Mesendoderm (in vitro differentiated cells): Measurements from ENCODE around the gene TMEM150B.
A peak's percentile ranks its signal among the peaks of the same experiment; 100 is the strongest.

Experiments
- DNase-seq: peaks from one replicate; pipeline ENCODE4 v3.0.0; 2013
- H2AK5ac ChIP-seq: 2 replicates; pipeline ENCODE4 v1.6.1; 2013; ENCODE audit warnings: low read length, inconsistent platforms
- H2BK120ac ChIP-seq: 2 replicates; pipeline ENCODE4 v1.6.1; 2013; ENCODE audit warnings: low read depth, mild to moderate bottlenecking, low read length, moderate library complexity, mixed read lengths
- H2BK15ac ChIP-seq: replicated peaks from 2 replicates; pipeline ENCODE4 v1.6.1; 2013; ENCODE audit warnings: low read depth, mild to moderate bottlenecking, moderate library complexity
- H2BK5ac ChIP-seq: 2 replicates; pipeline ENCODE4 v1.6.1; 2013; ENCODE audit warnings: low read length, inconsistent platforms
- H3K18ac ChIP-seq: 2 replicates; pipeline ENCODE4 v1.6.1; 2013; ENCODE audit warnings: mild to moderate bottlenecking, low read length, mixed read lengths
- H3K23ac ChIP-seq: one replicate; pipeline ENCODE4 v1.6.1; 2013; ENCODE audit warnings: low read length
- H3K27ac ChIP-seq: 2 replicates; pipeline ENCODE4 v1.5.1; 2013; ENCODE audit warnings: low read depth, mild to moderate bottlenecking, inconsistent platforms, low read length, moderate library complexity
- H3K27me3 ChIP-seq: 2 replicates; pipeline ENCODE4 v1.6.1; 2013; ENCODE audit warnings: low read length, control low read depth, mild to moderate bottlenecking, inconsistent platforms; ENCODE audit not compliant: insufficient read depth, poor library complexity
- H3K36me3 ChIP-seq: 2 replicates; pipeline ENCODE4 v1.6.1; 2013; ENCODE audit warnings: low read length, inconsistent platforms; ENCODE audit not compliant: control insufficient read depth, insufficient read depth
- H3K4ac ChIP-seq: one replicate; pipeline ENCODE4 v1.6.1; 2013; ENCODE audit warnings: low read depth, mild to moderate bottlenecking, low read length, moderate library complexity
- H3K4me1 ChIP-seq: 2 replicates; pipeline ENCODE4 v1.6.1; 2013; ENCODE audit warnings: low read depth, low read length, inconsistent platforms; ENCODE audit not compliant: control insufficient read depth
- H3K4me2 ChIP-seq: 2 replicates; pipeline ENCODE4 v1.6.1; 2013; ENCODE audit warnings: low read length
- H3K4me3 ChIP-seq: 2 replicates; pipeline ENCODE4 v1.5.1; 2013; ENCODE audit warnings: mild to moderate bottlenecking, low read length
- H3K56ac ChIP-seq: one replicate; pipeline ENCODE4 v1.6.1; 2013; ENCODE audit warnings: low read length
- H3K79me1 ChIP-seq: 2 replicates; pipeline ENCODE4 v1.6.1; 2013; ENCODE audit warnings: low read length, inconsistent platforms
- H3K79me2 ChIP-seq: 2 replicates; pipeline ENCODE4 v1.6.1; 2013; ENCODE audit warnings: mild to moderate bottlenecking, low read length; ENCODE audit not compliant: control insufficient read depth, insufficient read depth
- H3K9ac ChIP-seq: 2 replicates; pipeline ENCODE4 v1.6.1; 2013; ENCODE audit warnings: low read length, inconsistent platforms
- H4K5ac ChIP-seq: one replicate; pipeline ENCODE4 v1.6.1; 2013; ENCODE audit warnings: low read length
- H4K8ac ChIP-seq: one replicate; pipeline ENCODE4 v1.6.1; 2013; ENCODE audit warnings: low read depth, mild to moderate bottlenecking, control low read depth, low read length, moderate library complexity
- WGBS: extraction: QIAGEN DNeasy Blood & Tissue Kit; methylation state at CpG from one replicate; pipeline ENCODE4 v1.1.7; 2013; ENCODE audit warnings: low lambda C conversion rate, missing lambda C conversion rate; ENCODE audit not compliant: insufficient coverage; ENCODE audit errors: extremely low coverage; 5-methylcytosine and 5-hydroxymethylcytosine counted together

TMEM150B gene

GRCh38 chr19:55358493-55358892 lies 33.4 kb upstream of the TMEM150B start:
- WGBS, result no CpG with 5 or more reads among the region's 19 CpGs
- Histone ChIP-seq H3K4me3 (no peak overlapping the region), H3K36me3 (no peaks in the 10 kb centered on the region), H2BK5ac (no peak overlapping the region), H2BK120ac (no peak overlapping the region), H4K8ac (no peak overlapping the region), H3K18ac (no peak overlapping the region), H3K79me2 (no peaks in the 10 kb centered on the region), H2BK15ac (no peak overlapping the region), H3K27me3 (peaks cover 5% of the 10 kb centered on the region), H3K27ac (no peak overlapping the region), H3K23ac (no peak overlapping the region), H3K4me1 (no peaks in the 10 kb centered on the region), H4K5ac (no peak overlapping the region), H3K9ac (no peak overlapping the region), H3K4me2 (no peak overlapping the region), H2AK5ac (no peak overlapping the region), H3K56ac (no peak overlapping the region), H3K4ac (no peak overlapping the region), H3K79me1 (no peaks in the 10 kb centered on the region)
- DNase-seq, result no peak

GRCh38 chr19:55355213-55355821 lies 30.2 kb upstream of the TMEM150B start:
- no peak overlapping the region for H3K9ac ChIP-seq
- no peak overlapping the region for H2BK15ac ChIP-seq
- H3K79me2 ChIP-seq, result no peaks in the 10 kb centered on the region
- no peak overlapping the region for H3K18ac ChIP-seq
- H3K4me3 ChIP-seq, result no peak overlapping the region
- peak overlapping the region; percentile 7 for H3K56ac ChIP-seq
- H4K5ac ChIP-seq, result no peak overlapping the region
- no peak overlapping the region for H3K4ac ChIP-seq
- no peak overlapping the region for H3K4me2 ChIP-seq
- H2BK120ac ChIP-seq, result no peak overlapping the region
- no peaks in the 10 kb centered on the region for H3K36me3 ChIP-seq
- peaks cover 3% of the 10 kb centered on the region for H3K4me1 ChIP-seq
- no peak overlapping the region for H3K27ac ChIP-seq
- DNase-seq, result no peak
- no CpG with 5 or more reads among the region's 13 CpGs for WGBS
- no peaks in the 10 kb centered on the region for H3K79me1 ChIP-seq
- H2AK5ac ChIP-seq, result no peak overlapping the region
- H3K23ac ChIP-seq, result no peak overlapping the region
- H4K8ac ChIP-seq, result no peak overlapping the region
- H3K27me3 ChIP-seq, result peaks cover 16% of the 10 kb centered on the region
- no peak overlapping the region for H2BK5ac ChIP-seq

- Histone ChIP-seq H3K4me1 (peaks cover 3% of the 10 kb centered on the region), H4K8ac (no peak within 1 kb of the TSS), H3K36me3 (no peaks in the 10 kb centered on the region), H3K27ac (no peak within 1 kb of the TSS), H3K27me3 (peaks cover 16% of the 10 kb centered on the region), H4K5ac (no peak within 1 kb of the TSS), H3K79me2 (no peaks in the 10 kb centered on the region), H3K9ac (peak within 1 kb of the TSS; percentile 59), H3K79me1 (no peaks in the 10 kb centered on the region), H3K4me3 (no peak within 1 kb of the TSS), H2BK5ac (no peak within 1 kb of the TSS), H2BK120ac (no peak within 1 kb of the TSS), H3K4me2 (peak within 1 kb of the TSS; percentile 61), H3K4ac (no peak within 1 kb of the TSS), H3K23ac (no peak within 1 kb of the TSS), H3K18ac (no peak within 1 kb of the TSS), H2BK15ac (no peak within 1 kb of the TSS), H3K56ac (peak within 1 kb of the TSS; percentile 75), H2AK5ac (no peak within 1 kb of the TSS)
- no CpG with 5 or more reads among the region's 43 CpGs for WGBS
- DNase-seq, result no peak
These were observed 29.6 kb upstream of the TMEM150B start, which contains the start of gene COX6B2 for GRCh38 chr19:55354698-55355212. Gene COX6B2 (minus strand): TSS chr19:55354719. CDS start chr19:55354521, 198 bp downstream.

GRCh38 chr19:55353803-55354697 lies 28.9 kb upstream of the TMEM150B start:
- H3K27me3 ChIP-seq, result peaks cover 16% of the 10 kb centered on the region
- H3K23ac ChIP-seq, result no peak overlapping the region
- no peak overlapping the region for H3K27ac ChIP-seq
- H3K79me1 ChIP-seq, result no peaks in the 10 kb centered on the region
- no peak overlapping the region for H3K4me3 ChIP-seq
- H3K79me2 ChIP-seq, result no peaks in the 10 kb centered on the region
- H3K4me1 ChIP-seq, result peaks cover 3% of the 10 kb centered on the region
- peak; percentile 75 for DNase-seq
- no peak overlapping the region for H2BK120ac ChIP-seq
- H4K8ac ChIP-seq, result no peak overlapping the region
- no CpG with 5 or more reads among the region's 72 CpGs for WGBS
- no peak overlapping the region for H2AK5ac ChIP-seq
- H2BK5ac ChIP-seq, result no peak overlapping the region
- peak overlapping the region; percentile 61 for H3K4me2 ChIP-seq
- H3K56ac ChIP-seq, result peak overlapping the region; percentile 75
- no peaks in the 10 kb centered on the region for H3K36me3 ChIP-seq
- H3K18ac ChIP-seq, result no peak overlapping the region
- peak overlapping the region; percentile 59 for H3K9ac ChIP-seq
- H2BK15ac ChIP-seq, result no peak overlapping the region
- H3K4ac ChIP-seq, result no peak overlapping the region
- no peak overlapping the region for H4K5ac ChIP-seq

GRCh38 chr19:55353356-55353802 lies 28.2 kb upstream of the TMEM150B start:
- Histone ChIP-seq H2BK120ac (no peak overlapping the region), H3K18ac (no peak overlapping the region), H3K79me1 (no peaks in the 10 kb centered on the region), H2BK5ac (no peak overlapping the region), H3K36me3 (no peaks in the 10 kb centered on the region), H3K4me3 (no peak overlapping the region), H3K4me1 (peaks cover 8% of the 10 kb centered on the region), H2BK15ac (no peak overlapping the region), H4K5ac (no peak overlapping the region), H3K56ac (peak overlapping the region; percentile 69), H3K4me2 (peak overlapping the region; percentile 61), H3K27ac (no peak overlapping the region), H3K4ac (no peak overlapping the region), H4K8ac (no peak overlapping the region), H3K79me2 (no peaks in the 10 kb centered on the region), H2AK5ac (no peak overlapping the region), H3K9ac (peak overlapping the region; percentile 59), H3K27me3 (peaks cover 16% of the 10 kb centered on the region), H3K23ac (no peak overlapping the region)
- DNase-seq, result no peak
- no CpG with 5 or more reads among the region's 24 CpGs for WGBS
